GM10266 (cell line): ENCODE data around the gene FRMPD4.

Experiments
- DNase-seq: peaks from one replicate; pipeline ENCODE4 v3.0.0; 2012; ENCODE audit errors: extremely low spot score
- CTCF ChIP-seq: IDR thresholded peaks from 2 replicates; pipeline ENCODE4 v1.5.1; 2012; ENCODE audit warnings: mild to moderate bottlenecking, low read depth; ENCODE audit not compliant: control insufficient read depth, insufficient read depth; ENCODE audit errors: missing control alignments

Gene FRMPD4

GRCh38 chrX:12210971-12211370 is 72.7 kb downstream of the FRMPD4 start:
- DNase-seq = no peak

GRCh38 chrX:12223650-12224049 is 85.4 kb downstream of the FRMPD4 start:
- DNase-seq = no peak
- TF ChIP-seq CTCF = no peak

More at GRCh38 chrX:12210971-12211370, 72.7 kb downstream of the FRMPD4 start:
- no peak for TF ChIP-seq CTCF

- no peak for TF ChIP-seq CTCF
- no peak for DNase-seq
Measured at GRCh38 chrX:12225107-12225506, 86.8 kb downstream of the FRMPD4 start.

GRCh38 chrX:12227412-12228041 is 89.3 kb downstream of the FRMPD4 start:
- no peak for DNase-seq
- TF ChIP-seq CTCF = no peak

GRCh38 chrX:12228862-12229261 is 90.6 kb downstream of the FRMPD4 start:
- DNase-seq = no peak
- TF ChIP-seq CTCF = no peak

GRCh38 chrX:12229986-12230385 is 91.7 kb downstream of the FRMPD4 start:
- no peak for TF ChIP-seq CTCF
- no peak for DNase-seq

GRCh38 chrX:12234534-12235329 is 96.5 kb downstream of the FRMPD4 start:
- no peak for DNase-seq
- no peak for TF ChIP-seq CTCF
